KG1 (cell line): ENCODE results near the gene ZDHHC9.

ENCODE experiments used
- DNase-seq: peaks from one replicate; lab custom pipeline; 2025; lab: John Stamatoyannopoulos, UW

Gene ZDHHC9

DNA sequence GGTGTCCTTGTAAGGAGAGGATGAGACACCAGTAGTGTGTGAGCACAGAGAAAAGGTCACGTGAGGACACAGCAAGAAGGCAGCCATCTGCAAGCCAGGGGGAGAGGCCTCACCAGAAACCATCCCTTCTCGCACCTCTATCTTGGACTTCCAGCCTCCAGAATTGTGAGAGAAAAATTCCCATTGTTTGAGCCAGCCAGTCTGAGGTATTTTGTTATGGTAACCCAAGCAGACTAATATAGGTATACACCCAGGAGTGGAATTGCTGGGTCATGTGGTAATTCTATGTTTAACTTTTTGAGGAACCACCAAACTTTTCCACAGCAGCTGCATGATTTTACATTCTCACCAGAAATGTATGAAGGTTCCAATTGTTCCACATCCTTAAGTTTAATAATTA, 25.6 kb downstream of the ZDHHC9 start:
- DNase-seq, result no peak

DNA sequence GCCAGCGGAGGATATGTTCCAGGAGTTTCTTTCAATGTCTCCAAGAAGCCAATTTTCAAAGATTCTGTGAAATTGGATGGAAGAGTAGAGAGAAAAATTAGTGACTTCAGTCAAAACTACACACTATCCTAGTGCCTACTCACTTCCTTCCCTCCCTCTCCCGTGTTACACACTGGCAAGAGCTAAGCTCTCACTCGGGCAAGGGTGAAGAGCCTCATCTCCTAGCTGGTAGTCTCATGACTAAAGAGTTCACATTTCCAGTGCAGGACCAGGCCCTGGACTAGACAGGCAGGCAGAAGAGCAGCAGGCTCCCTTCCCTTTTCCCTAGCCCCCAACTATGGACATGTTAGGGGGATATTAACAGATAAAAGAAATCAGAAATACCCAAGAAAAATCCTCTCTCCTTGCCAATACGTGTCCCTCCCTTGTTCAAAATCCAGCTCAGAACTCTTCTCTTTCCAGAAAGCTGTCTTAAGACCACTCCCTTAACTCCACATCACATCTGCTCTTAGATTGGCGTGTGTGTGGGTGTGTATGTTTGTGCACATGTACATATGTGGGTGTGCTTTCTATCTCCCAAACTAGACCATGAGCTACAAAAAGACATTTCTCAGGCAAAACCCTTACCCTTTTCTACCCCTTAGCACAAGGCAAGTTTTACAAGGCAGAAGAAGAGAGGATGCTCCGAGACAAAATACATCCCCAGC, 29.9 kb downstream of the ZDHHC9 start:
- DNase-seq, result no peak

DNA sequence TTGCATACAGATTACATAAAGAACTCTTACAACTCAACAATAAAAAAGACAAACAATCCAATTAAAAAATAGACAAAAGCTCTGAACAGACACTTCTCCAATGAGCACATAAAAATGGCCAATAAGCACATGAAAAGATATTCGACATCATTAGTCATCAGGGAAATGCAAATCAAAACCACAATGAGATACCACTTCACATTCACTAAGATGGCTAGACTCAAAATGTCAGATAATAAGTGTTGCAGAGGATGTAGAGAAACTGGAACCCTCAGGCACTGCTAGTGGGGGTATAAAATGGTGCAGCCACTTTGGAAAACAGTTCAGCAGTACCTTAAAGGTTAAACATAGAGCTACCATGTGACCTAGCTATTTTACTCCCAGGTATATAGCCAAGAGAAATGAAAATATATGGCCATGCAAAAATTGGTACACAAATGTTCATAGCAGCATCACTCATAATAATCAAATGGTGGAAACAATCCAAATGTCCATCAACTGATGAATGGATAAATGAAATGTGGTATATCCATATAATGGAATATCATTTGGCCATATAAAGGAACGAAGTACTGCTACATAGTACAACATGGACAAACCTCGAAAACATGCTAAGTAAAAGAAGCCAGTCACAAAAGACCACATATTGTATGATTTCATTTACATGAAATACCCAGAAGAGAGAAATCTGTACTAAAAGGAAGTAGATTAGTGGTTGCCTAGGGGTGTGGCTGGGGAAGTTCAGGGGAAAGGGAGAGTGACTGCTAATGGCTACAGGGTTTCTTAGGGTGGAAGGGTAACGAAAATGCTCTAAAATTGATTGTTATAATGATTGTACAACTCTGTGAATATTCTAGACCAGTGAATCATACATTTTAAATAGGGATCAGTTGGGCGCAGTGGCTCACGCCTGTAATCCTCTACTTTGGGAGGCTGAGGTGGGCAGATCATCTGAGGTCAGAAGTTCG, 34.6 kb downstream of the ZDHHC9 start:
- DNase-seq, result no peak

DNA sequence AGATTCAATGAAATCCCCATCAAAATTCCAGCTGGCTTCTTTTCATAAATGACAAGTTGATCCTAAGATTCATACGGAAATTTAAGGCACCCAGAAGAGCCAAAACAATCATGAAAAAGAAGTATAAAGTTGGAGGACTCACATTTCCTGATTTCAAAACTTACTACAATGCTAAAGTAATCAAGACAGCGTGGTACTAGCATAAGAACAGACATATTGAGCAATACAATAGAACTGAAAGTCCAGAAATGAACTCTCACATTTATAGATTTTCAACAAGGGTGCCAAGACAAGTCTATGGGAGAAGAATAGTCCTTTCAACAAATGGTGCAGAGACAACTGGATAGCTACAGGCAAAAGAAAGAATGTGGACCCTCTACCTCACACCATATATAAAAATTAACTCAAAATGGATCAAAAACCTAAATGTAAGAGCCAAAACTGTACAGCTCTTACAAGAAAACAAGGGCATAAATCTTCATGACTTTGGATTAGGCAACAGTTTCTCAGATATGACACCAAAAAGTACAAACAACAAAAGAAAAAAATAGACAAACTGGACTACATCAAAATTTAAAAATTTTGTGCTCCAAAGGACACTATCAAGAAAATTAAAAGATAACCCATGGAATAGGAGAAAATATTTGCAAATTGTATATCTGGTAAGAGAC, 35.4 kb downstream of the ZDHHC9 start:
- no peak for DNase-seq

DNA sequence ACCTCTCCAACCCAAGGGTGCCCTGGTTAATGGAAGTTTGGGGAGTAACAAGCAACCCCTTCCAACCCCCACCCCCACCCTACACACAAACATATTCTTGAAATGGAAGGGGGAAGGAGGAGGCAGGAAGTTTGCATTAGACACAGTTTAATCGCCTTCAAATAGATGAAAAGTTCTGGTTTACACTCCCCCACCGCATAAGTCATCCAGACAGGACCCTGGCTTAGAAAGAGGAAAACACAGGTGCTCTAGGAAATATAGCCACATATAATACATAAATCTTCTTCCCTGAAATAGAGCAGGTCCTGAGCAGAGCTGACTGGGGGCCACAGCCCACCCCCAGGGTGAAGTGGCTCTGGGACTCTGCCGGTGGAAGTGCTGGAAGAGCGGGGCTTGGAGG, 38.9 kb downstream of the ZDHHC9 start:
- no peak for DNase-seq

DNA sequence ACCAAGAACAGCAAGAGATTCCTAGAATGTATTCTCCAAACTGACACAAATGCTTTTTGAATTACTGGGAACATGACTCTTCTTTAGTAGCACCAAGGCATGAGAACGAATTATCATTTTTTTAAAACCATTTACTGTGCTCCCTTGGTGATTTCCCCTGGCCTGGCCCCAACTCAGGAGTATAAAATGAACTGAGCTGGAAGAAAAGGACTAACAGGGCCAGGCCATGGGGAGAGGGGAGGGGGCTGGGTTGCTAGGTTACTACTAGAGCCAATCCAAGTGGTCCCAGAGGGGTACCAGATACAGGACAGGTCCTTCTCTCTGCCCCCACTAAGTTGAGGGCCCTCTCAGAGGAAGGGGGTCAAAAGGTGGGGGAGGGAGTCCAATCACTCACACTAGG, 40.8 kb downstream of the ZDHHC9 start:
- no peak for DNase-seq

DNA sequence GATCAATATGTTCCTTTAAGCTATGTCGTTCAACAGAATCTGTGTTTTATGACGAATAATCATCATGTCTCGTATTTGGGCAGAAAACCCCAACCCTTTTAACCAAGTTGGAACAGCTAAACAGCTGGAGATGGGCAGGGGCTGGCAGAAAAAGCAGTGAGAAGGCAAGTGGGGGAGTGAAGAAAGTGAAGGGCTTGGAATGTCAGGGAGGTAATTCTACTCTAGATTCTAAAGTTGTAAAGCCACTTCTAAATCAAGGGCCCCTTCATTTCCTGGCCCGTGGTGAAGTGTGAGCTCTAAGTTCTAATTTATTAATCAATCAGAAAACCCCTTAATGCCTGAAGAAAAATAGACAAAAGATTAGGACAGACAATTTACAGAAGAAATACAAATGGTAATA, 43.5 kb downstream of the ZDHHC9 start:
- no peak for DNase-seq

DNA sequence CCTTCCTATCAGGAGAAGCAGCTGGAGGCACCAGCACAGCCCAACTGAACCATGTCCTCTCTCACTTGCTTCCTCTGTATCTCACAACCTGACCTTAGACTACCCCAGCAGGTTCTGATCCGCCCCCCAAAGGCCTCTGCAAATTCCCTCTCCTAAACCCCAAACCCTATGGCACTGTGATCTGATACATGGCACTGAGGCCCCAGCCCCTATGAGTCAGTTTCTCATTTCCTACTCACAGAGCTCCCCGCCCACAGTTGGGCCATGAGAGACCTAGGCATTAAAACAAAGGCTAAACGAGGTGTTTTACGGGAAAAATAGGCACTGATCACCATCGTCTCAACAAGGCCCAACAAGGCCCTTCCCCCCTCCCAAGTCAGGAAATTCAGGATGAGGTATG, 44.8 kb downstream of the ZDHHC9 start:
- DNase-seq, result no peak

DNA sequence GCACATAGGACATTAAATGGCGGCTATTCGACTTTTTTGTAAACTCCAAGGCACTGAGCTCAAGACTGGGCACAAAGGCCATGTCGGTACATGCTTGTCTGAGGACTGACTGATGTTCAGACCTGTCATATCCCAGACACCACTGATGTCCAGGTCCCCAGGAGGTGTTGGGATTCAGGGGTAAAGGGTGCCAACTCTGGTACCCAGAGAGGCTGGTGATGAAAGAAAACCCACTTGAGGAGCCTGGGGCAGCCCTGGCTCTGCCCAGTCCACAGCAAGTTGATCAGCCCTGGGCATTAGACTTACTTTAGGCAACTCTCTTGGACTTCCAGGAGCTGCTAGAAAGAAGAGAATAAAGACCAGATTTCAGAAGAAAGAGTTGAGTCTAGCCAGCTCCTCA, 45.2 kb downstream of the ZDHHC9 start:
- DNase-seq, result no peak

DNA sequence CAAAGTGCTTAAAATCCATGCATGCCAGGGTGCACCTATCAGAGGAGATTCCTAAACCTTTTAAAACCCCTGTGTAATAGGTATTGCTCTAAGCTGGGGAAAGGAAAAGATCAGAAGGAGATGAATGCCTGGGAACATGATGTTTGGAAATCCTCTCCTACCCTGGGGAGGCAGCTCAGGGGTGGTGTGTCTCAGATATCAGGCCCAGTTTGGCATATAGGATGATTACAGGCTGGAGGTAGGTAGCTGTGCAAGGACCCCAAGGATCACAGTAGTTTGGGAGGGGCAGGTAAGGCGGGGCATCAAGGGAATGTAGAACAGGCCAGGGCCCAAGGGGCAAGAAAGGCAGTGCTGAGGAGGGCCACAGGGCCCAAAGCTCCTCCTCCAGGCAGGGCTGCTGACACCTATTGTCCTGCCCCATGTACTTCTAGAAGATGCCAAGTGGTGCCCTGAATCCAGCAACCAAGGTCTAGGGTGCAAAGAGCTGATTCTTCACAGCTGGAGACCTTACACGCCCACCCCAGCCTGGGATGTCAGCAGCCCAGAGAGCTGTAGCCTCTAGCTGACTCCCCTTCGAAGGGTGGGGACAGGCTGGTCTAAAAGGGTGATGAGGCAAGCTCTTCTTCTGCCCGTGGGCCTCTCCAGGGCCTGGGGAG, 46.3 kb downstream of the ZDHHC9 start:
- no peak for DNase-seq

DNA sequence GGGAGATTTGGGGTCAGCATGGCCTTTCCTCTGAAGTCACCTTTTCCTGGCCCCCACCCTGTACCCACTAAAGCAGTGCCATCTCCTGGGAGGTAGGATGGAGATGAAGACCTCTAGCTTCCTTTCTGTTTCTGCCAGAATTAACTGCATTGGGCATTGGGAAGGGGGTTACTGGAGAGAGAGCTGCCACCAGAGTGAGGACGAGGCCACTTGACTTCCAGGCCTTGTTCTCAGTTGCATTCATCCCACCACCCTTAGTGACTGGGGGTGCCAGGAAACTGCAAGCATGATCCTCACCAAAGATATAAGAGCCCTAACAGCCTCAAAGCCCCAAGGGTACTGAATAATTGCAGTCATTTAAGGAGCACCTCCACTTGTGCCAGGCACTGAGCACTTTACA, 48.1 kb downstream of the ZDHHC9 start:
- DNase-seq, result no peak

DNA sequence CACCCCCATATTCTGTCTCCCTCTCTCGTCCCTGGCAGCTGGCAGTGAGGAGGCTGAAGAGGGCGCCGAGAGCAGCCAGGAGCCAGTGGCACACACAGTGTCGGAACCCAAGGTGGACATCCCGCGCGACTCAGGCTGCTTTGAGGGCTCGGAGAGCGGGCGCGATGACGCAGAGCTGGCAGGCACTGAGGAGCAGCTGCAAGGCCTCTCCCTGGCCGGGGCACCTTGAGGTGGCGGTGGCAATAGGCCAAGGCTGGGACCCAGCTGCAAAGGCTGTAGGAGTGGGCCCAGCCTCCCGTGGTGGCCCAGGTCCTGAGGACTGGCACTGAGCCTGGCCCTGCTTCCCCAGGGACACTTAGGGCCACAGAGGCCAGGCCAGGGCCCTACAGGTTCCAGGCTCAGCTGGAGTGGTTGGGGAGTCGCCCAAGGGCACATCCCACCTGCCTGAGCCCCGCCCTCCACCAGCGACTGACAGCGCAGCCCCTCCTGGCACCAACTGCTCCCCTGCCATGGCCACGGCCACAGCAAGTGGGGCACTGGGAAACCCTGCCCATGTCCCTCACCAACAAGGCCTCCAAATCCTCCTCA, 50.0 kb downstream of the ZDHHC9 start:
- DNase-seq, result no peak

DNA sequence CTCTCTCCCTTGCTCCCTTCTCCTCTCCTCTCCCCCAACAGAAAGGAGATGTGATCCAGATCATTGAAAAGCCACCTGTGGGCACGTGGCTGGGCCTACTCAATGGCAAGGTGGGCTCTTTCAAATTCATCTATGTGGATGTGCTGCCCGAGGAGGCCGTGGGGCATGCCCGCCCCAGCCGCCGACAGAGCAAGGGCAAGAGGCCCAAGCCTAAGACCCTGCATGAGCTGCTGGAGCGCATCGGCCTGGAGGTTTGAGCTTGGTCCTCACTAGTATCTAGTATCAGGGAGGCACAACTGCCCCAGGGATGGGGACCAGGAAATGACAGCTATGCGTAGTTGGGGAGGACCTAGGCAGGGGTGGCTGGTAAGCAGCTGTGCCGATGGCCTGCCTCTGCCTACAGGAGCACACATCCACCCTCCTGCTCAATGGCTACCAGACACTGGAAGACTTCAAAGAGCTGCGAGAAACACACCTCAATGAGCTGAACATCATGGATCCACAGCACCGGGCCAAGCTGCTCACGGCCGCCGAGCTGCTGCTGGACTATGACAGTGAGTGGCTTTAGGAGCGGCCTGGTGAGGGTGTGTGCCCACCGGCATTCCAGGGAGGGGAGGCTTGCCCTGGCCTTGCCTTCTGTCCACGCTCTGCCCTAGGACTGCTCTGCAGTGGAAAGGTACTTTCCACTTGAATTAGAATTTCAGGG, 50.9 kb downstream of the ZDHHC9 start:
- no peak for DNase-seq

DNA sequence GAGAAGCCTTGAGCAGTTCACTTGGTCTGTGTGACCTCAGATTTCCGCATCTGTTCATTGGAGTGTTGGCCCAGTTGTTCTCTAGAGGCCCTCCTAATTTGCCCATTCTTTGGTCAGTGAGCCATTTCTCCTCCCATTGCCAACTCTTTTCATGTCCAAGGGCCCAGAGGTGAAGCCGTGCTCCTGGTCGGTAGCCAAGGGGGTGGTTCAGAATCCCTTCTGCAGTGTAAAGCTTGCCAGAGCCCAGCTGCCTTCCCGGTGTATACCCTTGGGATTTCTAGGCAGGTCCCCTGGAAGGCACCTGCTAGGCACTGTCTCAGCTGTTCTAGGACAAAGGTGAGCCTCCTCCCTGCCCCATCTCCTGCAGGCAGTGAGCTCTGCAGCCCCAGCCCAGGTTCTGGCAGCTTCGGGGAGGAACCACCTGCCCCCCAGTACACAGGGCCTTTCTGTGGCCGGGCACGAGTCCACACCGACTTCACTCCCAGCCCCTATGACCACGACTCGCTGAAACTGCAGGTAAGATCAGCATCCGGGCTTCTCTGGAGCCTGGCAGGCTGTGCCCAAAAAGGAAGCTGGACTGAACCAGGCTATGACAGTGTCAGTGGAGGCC, 51.6 kb downstream of the ZDHHC9 start:
- DNase-seq, result no peak

DNA sequence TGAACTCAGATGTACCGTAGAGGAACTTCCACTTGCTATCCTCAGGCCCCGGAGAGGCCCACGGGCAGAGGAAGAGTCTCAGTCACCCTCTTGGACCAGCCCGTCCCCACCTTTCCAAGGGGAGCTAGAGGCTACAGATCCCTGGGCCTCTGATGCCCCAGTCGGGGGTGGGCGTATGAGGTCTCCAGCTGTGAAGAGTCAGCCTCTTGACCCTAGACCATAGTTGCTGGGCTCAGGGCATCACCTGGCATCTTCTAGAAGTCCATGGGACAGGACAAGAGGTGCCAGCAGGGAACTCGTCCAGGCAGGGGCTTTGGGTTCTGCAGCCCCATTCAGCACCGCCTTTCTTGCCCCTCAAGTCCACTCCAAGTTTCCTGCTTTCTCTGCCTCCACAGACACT, 52.4 kb downstream of the ZDHHC9 start:
- no peak for DNase-seq

DNA sequence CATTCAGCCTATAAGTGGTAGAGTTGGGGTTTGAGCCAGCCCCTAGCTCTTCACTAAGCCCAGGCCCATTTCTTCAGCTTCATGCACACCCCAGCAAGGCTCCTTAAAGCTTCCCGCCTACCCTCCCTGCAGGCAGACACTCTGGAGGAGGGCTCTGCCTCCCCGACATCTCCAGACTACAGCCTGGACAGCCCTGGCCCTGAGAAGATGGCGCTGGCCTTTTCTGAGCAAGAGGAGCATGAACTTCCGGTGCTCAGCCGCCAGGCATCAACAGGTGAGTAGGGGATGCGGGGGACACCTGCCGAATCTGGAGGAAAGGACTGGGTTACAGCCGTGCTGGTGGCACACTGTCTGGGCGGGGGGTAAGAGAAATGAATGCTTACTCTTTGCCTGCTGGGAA, 52.9 kb downstream of the ZDHHC9 start:
- DNase-seq, result no peak

DNA sequence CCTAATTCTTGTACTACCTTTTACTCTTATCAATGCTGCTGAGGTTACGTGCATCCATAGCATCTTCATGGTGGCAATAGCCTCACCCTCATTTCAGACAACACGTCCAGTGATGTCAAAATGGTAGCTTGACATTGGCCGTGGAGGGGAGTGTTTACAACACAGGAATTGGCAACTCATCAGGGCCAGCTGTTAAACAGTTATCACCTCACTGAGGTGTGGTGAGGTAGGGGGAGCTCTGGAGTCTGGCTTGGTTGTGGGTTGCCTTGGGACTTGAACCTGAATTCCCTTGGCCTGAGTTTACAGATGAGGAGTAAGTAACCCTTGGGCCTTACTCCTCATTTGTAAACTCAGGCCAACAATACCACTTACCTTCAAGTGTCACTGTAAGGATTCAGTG, 53.5 kb downstream of the ZDHHC9 start:
- no peak for DNase-seq

DNA sequence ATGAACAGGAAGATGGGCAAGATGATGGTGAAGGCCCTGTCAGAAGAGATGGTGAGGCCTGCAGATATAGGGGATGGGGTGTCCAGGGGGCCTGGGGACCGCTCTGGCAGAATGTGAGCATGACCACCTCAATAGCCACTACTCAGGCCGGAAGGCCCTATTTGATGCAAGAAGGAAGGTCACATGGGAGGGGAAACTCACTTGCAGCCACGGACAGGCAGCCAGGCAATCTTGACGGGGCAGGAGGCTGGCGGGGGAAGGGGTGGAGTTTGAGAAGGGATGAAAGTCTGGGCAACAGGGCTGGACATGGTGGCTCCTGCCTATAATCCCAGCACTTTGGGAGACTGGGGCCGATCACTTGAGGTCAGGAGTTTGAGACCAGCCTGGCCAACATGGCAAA, 55.2 kb downstream of the ZDHHC9 start:
- no peak for DNase-seq

DNA sequence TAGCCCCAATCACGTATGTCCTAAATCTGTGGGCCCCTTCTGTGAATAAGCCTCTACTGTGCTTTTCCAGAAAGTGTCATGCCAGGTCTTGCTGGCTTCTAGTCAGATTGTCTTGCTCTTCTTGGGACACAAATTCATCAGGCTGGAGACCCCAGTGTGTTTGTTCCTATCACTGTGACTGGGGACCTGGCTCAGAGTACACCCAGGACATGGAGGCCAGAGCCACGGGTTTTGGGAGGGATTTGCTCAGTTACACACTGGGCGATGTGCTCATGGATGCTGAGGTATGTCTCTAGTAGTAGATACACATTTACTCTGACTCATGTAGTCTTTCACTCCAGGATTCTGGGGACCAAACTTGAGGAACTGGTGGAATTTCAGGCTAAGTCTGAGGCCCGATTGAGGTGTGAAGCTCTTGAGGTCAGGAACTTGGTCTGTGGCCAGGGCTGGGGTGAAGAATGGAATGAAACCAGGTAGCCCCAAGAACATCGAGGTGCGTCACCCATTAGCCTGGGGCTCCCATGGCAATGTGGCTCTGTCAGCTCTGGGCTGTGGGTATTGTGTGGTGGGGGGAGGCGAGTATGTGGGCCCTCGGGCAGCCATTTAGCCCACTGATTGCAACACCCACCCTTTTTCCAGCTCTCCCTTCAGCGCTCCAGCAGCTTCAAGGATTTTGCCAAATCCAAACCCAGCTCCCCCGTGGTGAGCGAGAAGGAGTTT, 56.2 kb downstream of the ZDHHC9 start:
- DNase-seq, result no peak

DNA sequence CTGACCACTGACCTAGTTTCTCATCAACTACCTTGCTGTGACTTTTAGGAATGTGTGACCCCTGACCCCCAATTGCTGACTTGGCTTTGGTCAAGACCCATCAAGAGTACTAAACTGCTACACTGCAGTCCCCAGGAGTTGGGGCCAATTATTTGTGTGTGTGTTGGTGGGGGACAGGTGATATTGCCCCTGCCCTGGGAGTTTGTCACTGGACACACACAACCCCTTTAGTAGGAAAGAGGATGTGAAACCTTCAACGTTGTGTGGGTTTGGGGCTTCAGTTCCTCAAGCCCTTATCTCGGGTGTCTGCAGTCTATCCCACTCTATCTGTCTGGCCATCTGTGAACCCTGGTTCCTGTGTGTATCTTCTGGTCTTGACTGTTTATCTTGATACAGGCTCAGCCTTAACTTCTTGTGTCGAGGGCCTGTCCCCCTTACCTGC, 57.5 kb downstream of the ZDHHC9 start:
- no peak for DNase-seq
